ENCODE measurements around the gene UPK3BL2.
"Not testable (repeated sequence)": the region's sequence is repeated elsewhere in the genome, so short reads cannot be mapped to it uniquely, and the experiment has no call there.

Gene UPK3BL2

DNA sequence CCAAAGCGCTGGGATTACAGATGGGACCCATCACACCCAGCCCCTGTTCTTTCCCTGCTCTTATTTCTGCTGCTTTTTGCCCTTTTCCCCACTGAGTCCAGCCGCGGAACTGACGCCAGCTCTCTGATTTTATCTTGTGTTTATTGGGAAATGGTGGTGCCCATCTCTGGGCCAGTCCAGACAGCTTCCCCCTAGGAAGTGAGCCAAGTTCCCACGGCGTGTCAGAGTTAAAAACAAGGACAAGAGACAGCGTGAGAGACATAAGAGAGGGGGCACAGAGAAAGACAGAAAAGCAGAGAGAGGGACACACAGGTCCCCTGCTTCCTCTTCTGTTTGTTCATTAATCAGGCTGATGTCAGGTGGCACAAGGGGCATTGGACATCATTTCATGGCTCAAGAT, 11.9 kb downstream of the UPK3BL2 start:
- DNase-seq (ENCODE audit: low spot score): not testable (repeated sequence)

- DNase-seq (ENCODE audit: low spot score): not testable (repeated sequence)
Measured at GRCh38 chr7:102527822-102528793, 15.4 kb downstream of the UPK3BL2 start.

DNA sequence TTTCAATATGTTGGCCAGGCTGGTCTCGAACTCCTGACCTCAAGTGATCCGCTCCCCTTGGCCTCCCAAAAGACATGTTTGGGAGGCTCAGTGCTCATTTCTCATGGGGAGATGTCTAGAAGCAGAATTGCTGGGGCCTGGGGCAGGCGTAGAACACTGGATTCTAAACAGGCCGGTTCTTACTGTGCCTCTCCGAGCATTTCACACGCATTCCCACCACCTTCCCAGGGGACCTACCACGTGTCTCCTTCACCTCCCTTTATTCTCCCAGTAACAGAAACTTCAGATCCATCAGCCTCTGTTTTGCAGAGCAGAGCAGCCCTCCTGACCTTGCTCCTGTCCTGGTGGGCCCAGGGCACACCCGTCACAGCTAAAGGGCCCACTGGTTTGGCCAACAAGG, 16.3 kb downstream of the UPK3BL2 start:
- DNase-seq (ENCODE audit: low spot score): not testable (repeated sequence)

DNA sequence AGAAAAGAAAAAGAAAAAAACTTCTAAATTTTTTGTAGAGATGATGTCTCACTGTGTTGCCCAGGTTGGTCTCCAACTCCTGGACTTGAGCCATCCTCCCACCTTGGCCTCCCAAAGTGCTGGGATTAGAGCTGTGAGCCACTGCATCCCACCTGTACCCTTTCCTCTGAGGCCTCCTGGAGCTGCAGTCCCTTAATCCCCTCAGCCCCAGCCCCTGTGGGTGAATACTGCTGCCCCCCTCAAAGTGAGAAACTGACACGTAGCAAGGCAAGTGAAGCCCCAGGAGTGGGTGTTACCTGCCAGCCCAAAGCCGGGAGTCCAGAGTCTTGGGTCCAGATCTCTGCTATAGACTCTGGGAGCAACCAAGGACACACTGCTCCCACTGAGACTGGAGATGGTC, 18.7 kb downstream of the UPK3BL2 start:
- not testable (repeated sequence) for DNase-seq (ENCODE audit: low spot score)

- DNase-seq (ENCODE audit: low spot score): not testable (repeated sequence)
Measured at GRCh38 chr7:102520797-102521196, 22.7 kb downstream of the UPK3BL2 start.

- DNase-seq (ENCODE audit: low spot score): peak; percentile 0
Measured at GRCh38 chr7:102517550-102518147, 25.8 kb downstream of the UPK3BL2 start, which contains the start of gene RASA4B. RASA4B (minus strand) TSS chr7:102517777; CDS start chr7:102517710, 67 bp downstream.

DNA sequence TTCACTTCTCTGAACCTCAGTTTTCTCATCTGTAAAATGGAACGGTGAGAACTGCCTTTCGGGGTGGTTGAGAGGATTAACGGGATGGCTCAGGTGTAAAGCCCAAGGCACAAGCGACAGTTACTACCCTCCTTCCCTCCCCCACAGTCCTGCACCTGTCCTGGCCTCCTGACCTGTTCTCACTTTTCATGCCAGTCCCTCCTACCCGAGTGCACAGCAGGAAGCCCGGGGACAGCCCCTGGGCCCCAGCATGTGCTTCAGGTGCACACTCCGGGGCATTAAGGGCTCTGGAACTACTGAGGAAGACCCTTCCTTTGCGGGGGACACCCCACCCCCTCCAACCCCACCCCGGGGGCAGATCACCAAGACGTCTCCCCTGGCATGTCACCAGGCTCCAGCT, 26.5 kb downstream of the UPK3BL2 start:
- not testable (repeated sequence) for DNase-seq (ENCODE audit: low spot score)

GRCh38 chr7:102515889-102516288, 27.6 kb downstream of the UPK3BL2 start:
- not testable (repeated sequence) for DNase-seq (ENCODE audit: low spot score)

GRCh38 chr7:102514881-102515721, 28.4 kb downstream of the UPK3BL2 start:
- not testable (repeated sequence) for DNase-seq (ENCODE audit: low spot score)

- DNase-seq (ENCODE audit: low spot score): peak; percentile 81
Measured at GRCh38 chr7:102512642-102513221, 30.8 kb downstream of the UPK3BL2 start.

DNA sequence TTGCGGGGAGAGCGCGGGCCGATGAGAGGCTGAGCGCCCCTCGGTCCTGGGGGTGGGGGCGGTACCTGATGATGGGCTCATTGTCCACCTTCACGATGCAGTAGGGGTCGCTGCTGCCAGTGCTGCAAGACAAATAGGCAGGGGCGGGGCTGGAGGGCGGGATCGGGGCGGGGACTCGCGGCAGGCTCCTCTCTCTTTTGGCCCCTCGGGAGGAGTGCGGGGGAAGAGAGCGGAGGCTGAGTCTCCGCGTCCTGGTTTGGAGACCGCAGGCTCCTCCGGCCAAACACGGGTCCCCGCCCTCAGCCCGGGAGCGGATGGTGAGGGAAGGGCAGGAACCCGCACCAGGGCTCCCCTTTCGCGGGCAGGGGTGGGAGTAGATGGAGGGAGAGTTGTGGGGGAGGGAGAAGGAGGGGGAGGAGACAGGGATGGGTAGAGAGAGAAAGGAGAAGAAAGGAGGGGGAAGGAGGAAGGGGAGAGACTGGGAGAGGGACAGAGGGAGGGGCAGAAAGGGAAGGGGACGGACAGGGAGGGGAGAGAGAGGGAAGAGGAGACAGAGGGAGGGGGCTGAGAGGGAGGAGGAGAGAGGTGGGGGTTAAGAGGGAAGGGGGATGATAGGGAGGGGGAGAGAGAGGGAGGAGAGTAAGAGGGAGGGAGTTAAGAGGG, 31.5 kb downstream of the UPK3BL2 start:
- not testable (repeated sequence) for DNase-seq (ENCODE audit: low spot score)

DNA sequence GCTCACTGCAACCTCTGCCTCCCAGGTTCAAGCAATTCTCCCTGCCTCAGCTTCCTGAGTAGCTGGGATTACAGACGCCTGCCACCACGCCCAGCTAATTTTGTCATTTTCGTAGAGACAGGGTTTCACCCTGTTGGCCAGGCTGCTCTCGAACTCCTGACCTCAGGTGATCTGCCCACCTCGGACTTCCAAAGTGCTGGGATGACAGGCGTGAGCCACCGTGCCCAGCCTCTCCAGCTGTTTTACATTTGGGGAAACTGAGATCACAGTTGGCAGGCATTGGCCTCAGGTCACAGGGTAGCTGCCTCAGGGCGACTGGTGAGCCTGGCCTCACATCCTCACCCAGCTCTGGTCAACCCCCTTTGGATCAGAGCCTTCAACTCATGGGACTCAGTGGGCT, 32.9 kb downstream of the UPK3BL2 start:
- not testable (repeated sequence) for DNase-seq (ENCODE audit: low spot score)

DNA sequence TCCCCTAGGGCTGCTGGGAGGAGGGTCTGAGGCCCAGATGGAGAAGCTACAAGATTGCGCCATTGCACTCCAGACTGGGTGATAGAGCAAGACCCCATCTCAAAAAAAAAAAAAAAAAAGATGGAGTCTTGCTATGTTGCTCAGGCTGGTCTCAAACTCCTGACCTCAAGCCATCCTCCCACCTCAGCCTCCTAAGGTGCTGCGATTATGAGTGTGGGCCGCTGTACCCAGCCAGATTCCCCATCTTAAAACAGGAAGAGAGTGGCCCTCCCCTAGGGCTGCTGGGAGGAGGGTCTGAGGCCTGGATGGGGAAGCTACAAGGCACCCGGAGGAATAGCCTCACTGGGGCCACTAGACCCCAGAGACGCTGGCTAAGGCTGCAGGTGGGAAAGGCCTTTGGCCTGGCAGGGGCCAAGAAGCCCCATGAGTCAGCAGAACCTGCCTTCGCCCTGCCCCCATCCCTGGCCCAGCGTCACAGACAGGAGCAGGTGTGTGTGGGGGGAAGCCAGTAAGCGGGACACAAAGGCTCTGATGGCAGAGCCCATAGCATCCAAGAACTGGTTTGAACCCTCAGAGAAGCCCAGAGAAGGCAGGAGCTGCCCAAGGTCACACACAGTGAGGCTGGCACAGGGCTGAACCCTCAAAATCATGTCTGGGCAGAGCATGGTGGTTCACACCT, 35.9 kb downstream of the UPK3BL2 start:
- DNase-seq (ENCODE audit: low spot score): not testable (repeated sequence)

GRCh38 chr7:102505298-102506185, 38.0 kb downstream of the UPK3BL2 start:
- not testable (repeated sequence) for DNase-seq (ENCODE audit: low spot score)

DNA sequence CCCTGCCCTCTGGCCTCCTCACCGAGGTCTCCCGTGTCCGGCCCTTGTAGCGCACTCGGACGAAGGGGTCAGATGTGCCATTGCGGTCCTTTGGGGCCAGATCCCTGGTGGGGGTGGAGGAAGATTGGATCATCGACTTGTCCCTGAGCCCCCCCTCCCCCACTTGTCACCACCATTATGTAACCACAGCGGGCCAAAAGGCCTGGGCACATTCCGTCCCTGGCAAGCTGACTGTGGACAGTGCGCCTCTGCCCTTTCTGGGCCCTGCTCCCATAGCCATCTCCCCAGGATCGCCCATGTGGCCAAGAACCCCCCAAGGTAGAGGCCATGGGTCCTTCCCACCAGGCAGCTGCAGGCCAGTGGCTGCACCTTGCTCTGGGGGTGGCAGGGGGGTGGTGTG, 40.4 kb downstream of the UPK3BL2 start:
- DNase-seq (ENCODE audit: low spot score): not testable (repeated sequence)

DNA sequence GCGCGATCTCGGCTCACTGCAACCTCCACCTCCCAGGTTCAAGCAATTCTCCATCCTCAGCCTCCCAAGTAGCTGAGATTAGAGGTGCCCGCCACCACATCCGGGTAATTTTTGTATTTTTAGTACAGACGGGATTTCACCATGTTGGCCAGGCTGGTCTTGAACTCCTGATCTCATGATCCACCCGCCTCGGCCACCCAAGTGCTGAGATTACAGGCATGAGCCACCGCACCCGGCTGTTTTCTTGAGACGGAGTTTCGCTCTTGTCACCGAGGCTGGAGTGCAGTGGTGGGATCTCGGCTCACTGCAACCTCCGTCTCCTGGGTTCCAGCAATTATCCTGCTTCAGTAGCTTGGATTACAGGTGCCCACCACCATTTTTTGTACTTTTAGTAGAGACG, 45.2 kb downstream of the UPK3BL2 start:
- not testable (repeated sequence) for DNase-seq (ENCODE audit: low spot score)

GRCh38 chr7:102497308-102497707, 46.2 kb downstream of the UPK3BL2 start:
- DNase-seq (ENCODE audit: low spot score): not testable (repeated sequence)

- peak; percentile 0 for DNase-seq (ENCODE audit: low spot score)
Measured at GRCh38 chr7:102496861-102497260, 46.6 kb downstream of the UPK3BL2 start.
